Neural progenitor cell (in vitro differentiated cells): ENCODE measurements around the gene BLTP2.

ENCODE experiments used
- EZH2 ChIP-seq: fragments of 200-600 bp; sonication (generic); IDR thresholded peaks from 2 replicates; pipeline ENCODE4 v1.6.1; 2017; ENCODE audit warnings: antibody characterized with exemption, mild to moderate bottlenecking, moderate library complexity
- TF ChIP-seq, protein P1 (sequence below): fragments of 200-600 bp; sonication (generic); IDR thresholded peaks from 2 replicates; pipeline ENCODE4 v1.5.1; 2017; ENCODE audit warnings: antibody characterized with exemption, mild to moderate bottlenecking

DNA sequence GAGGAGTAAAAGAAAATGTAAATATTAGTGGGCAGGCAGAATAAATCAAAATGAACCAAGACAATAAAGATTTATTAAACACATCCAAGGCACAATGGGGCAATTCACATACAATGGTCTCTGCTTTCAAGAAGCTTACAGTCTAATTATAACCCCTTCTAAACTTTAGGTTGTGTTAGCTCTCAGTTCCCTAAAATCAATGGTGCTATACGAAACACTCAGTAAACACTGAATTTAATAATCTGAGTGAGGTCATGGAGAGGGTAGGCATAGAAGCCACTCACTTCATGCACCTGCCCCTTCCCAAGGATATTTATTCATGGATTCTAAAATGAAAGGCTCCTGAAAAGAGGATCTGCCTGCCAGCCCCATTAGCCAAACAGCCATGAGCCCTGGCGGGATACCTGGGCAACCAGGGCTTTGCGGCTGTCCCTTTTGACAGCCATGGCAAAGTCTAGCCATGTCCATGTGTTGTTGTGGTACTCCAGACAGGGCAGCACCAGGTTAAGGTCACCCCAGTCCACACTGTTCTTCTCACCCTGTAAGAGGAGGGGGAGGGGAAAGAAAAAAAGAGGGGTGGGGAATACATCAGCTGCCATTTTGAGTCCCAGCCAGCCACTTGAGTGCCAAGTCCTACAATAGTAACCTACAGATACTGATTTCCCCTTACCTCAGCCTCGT is 29.6 kb downstream of the BLTP2 start:
- TF ChIP-seq, protein P1, sequence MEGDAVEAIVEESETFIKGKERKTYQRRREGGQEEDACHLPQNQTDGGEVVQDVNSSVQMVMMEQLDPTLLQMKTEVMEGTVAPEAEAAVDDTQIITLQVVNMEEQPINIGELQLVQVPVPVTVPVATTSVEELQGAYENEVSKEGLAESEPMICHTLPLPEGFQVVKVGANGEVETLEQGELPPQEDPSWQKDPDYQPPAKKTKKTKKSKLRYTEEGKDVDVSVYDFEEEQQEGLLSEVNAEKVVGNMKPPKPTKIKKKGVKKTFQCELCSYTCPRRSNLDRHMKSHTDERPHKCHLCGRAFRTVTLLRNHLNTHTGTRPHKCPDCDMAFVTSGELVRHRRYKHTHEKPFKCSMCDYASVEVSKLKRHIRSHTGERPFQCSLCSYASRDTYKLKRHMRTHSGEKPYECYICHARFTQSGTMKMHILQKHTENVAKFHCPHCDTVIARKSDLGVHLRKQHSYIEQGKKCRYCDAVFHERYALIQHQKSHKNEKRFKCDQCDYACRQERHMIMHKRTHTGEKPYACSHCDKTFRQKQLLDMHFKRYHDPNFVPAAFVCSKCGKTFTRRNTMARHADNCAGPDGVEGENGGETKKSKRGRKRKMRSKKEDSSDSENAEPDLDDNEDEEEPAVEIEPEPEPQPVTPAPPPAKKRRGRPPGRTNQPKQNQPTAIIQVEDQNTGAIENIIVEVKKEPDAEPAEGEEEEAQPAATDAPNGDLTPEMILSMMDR, result no peak
- TF ChIP-seq EZH2, result no peak
